Psoas muscle (tissue), 8 donors: ENCODE measurements around the gene ITGB3. TPM values are rescaled to one million over a fixed set of nuclear protein-coding genes. Genes with fewer than 3 reads are reported as not detected.
A peak's percentile ranks its signal among the peaks of the same experiment; 100 is the strongest.

ENCODE experiments used
- ATAC-seq, 4 donors: fragments of 200-7000 bp; cut with Tn5 transposase; one replicate each; pipeline ENCODE4 v1.9.1; 2020; ENCODE audit warnings: moderate library complexity in 3 of 4, mild to moderate bottlenecking in 2 of 4
- DNase-seq, 2 donors: peaks; one replicate each; pipeline ENCODE4 v3.0.0-alpha.2; 2020
- H3K27ac ChIP-seq: fragments of 200-600 bp; one replicate; pipeline ENCODE4 v1.8.0; 2022
- H3K27me3 ChIP-seq, 3 donors: fragments of 200-600 bp in 1 of 3; one replicate each; pipeline versions ENCODE4 v1.6.1 to v1.8.0; 2013 to 2022; ENCODE audit warnings: low read length in 2 of 3, mild to moderate bottlenecking in 2 of 3, moderate library complexity in 1 of 3; ENCODE audit not compliant: insufficient read depth in 3 of 3
- H3K36me3 ChIP-seq, 2 donors: fragments of 200-600 bp in 1 of 2; one replicate each; pipeline versions ENCODE4 v1.6.1 to v1.8.0; 2013 to 2022; ENCODE audit warnings: low read depth in 1 of 2, mild to moderate bottlenecking in 1 of 2, moderate library complexity in 1 of 2; ENCODE audit not compliant: insufficient read depth in 1 of 2
- H3K4me1 ChIP-seq: fragments of 200-600 bp; one replicate; pipeline ENCODE4 v1.8.0; 2022
- H3K4me3 ChIP-seq: fragments of 200-600 bp; one replicate; pipeline ENCODE4 v1.8.0; 2022; ENCODE audit warnings: mild to moderate bottlenecking
- H3K9me3 ChIP-seq: fragments of 200-600 bp; one replicate; pipeline ENCODE4 v1.8.0; 2022
- WGBS, 3 donors: extraction: QIAGEN DNeasy Blood & Tissue Kit; methylation state at CpG; one replicate each; pipeline versions ENCODE4 v1.1.6 to v1.1.7; 2013; 5-methylcytosine and 5-hydroxymethylcytosine counted together
- intact Hi-C, 2 donors: fragments of 100-400 bp; cut with DNase I; formaldehyde crosslinking; loops; one replicate each; pipeline versions ENCODE4 v1.11.0 to v1.14.2; 2022
- polyA plus RNA-seq, 3 donors: library from polyadenylated mRNA; stranded (reverse); fragments of 200-250 nt; gene quantifications; one replicate each; pipeline ENCODE4 v1.2.3, GENCODE V29; 2013
- total RNA-seq, 4 donors: library from RNA; stranded (reverse); fragmentation: NEBNext Ultra II Directional in 2 of 4; extraction: Animal tissue kit (Norgen Biotek cat#: 25700) in 2 of 4; gene quantifications; one replicate each; pipeline versions ENCODE4 v1.2.1 to v1.2.4, GENCODE V29; 2021 to 2023
- TF ChIP-seq, protein P1 (sequence below): fragments of 200-600 bp; IDR thresholded peaks from one replicate; pipeline ENCODE4 v1.8.0; 2022; ENCODE audit warnings: antibody characterized with exemption
- donor health status: healthy with polysubstance abuse.
- donor health status: DM: no; HTN: no; CAD: no; lungs with moderate emphysema.
- donor health status: Bipolar disorder and iron deficiency.
- donor health status: healthy.
- donor health status: DM: yes; HTN: yes; CAD: no.
- donor health status: DM: no; HTN: no; CAD: no.
- donor health status: DM: no; HTN: no; CAD: no.
- donor health status: DM: yes; HTN: yes; CAD: no.

ITGB3 gene
- total and polyA plus RNA-seq, 7 donors, result 0.32 to 5.4 (median 1.5) TPM

DNA sequence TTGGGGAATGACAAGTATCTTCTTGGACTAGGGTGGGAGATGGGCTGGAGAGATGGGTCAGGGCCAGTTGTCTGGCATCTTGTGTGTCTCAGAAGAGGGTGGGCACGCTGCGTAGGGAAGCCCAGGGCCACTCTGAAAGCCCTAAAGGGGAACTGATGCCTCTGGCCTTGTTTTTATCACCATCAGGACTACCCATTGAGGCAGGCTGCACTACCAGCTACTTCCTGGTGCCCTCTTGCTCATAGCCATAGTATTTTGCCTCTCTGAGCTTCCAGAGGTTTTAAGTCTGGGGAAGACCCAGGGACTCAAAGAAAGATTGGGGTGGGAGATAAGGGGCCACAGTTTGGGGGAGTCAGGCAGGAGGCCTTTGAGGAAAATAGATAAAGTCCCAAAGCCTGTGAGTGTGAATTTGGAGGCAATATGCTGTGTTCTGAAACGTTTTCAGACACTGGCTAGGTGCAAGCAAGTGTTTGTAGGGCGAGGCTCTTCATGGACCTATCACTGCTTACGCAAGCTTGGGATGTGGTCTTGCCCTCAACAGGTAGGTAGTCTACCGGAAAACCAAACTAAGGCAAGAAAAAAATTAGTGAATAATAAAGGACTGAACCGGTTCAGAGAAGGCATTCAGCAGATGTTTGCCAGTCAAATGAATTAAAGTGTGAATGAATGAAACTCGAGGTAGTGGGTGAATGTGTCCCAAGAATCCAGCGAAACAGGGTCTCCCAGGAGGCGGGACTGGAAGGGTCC, 688 bp upstream of the ITGB3 start:
- peaks cover 0 to 42% (median 8%) of the 10 kb centered on the region in 3 donors for H3K27me3 ChIP-seq
- peak overlapping the region; percentile 77 for H3K4me3 ChIP-seq
- peaks cover 7% of the 10 kb centered on the region for H3K4me1 ChIP-seq
- no peak overlapping the region for H3K27ac ChIP-seq
- H3K9me3 ChIP-seq, result no peaks in the 10 kb centered on the region
- no peak for DNase-seq
- WGBS, 3 donors, result 68 to 72% (median 71%) methylated on average over 10 of the region's 10 CpGs
- ATAC-seq, result no peak
- TF ChIP-seq, protein P1, sequence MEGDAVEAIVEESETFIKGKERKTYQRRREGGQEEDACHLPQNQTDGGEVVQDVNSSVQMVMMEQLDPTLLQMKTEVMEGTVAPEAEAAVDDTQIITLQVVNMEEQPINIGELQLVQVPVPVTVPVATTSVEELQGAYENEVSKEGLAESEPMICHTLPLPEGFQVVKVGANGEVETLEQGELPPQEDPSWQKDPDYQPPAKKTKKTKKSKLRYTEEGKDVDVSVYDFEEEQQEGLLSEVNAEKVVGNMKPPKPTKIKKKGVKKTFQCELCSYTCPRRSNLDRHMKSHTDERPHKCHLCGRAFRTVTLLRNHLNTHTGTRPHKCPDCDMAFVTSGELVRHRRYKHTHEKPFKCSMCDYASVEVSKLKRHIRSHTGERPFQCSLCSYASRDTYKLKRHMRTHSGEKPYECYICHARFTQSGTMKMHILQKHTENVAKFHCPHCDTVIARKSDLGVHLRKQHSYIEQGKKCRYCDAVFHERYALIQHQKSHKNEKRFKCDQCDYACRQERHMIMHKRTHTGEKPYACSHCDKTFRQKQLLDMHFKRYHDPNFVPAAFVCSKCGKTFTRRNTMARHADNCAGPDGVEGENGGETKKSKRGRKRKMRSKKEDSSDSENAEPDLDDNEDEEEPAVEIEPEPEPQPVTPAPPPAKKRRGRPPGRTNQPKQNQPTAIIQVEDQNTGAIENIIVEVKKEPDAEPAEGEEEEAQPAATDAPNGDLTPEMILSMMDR, result no peak
- H3K36me3 ChIP-seq, result no peaks in the 10 kb centered on the region
- intact Hi-C loops, result no loop called here

DNA sequence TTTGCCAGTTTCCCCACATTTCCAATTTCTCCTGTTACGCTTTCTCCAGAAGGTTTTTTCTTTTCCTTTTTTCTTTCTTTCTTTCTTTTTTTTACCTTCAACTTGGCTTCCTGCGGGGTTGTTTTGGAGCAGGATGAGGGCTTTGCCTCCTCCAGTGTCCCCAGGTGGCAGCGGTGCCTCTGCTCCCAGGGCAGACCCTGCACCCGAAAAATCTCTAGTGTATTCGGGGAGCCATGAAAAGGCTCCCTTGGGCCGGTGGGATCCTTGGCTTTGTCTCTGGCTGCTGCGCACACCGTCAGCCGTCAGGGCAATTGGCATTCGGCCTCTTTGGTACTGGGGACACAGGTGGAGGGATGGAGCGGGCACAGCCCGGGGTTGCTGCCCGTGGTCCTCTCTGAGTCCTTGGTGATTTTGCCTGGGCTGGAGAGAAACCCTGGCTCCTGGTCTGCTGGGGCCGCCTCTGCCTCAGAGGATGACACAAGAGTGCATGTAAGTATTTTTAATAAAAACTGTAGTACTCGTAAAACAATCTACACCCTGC, 846 bp downstream of the ITGB3 start:
- DNase-seq (no peak), ATAC-seq (peak in 1 of 4 donors; percentile 9)
- Histone ChIP-seq H3K27ac (peak overlapping the region; percentile 60), H3K4me3 (peak overlapping the region; percentile 77), H3K4me1 (peaks cover 9% of the 10 kb centered on the region), H3K27me3 (peaks cover 0 to 52% (median 10%) of the 10 kb centered on the region in 3 donors), H3K9me3 (no peaks in the 10 kb centered on the region), H3K36me3 (no peaks in the 10 kb centered on the region)
- 14 to 21% (median 16%) methylated on average over 15 of the region's 15 CpGs for WGBS, 3 donors
- intact Hi-C loops, result no loop called here
- TF ChIP-seq, protein P1, result no peak

DNA sequence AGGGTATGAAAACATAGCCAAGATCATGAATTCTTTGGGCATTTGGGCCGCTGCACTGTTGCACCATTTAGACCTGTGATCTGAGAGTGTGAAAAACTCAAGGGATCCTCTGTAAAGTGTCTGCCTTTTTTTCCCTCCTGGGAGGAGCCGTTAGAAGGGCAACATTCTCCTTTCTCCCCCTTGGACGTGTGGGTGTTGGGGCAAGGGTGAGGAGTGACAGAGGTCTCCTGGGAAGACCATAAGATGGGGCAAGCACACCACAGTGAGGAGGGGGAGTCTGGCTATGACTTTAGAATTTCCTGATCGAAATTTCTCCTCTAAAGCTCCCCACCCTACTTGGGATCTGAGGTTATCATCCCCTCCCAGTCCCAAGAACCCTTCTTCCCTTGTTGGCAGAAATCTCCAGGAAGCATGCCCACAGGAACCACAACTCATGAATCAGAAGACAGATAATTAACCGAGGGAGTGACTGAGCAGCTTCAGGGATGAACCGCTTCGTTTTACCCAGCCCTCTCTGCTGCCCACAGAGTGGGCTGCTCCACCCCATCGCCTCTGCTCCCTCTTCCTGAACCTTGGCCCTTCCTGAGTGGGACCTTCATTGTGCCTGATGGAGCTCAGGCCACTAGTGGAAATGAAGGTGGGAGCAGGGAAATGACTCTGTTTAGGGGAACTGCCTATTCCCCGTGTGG, 4.2 kb downstream of the ITGB3 start:
- 45 to 54% (median 48%) methylated on average over 9 of the region's 9 CpGs for WGBS, 3 donors
- Histone ChIP-seq H3K36me3 (no peaks in the 10 kb centered on the region), H3K27me3 (peaks cover 0 to 57% (median 10%) of the 10 kb centered on the region in 3 donors), H3K4me3 (no peak overlapping the region), H3K9me3 (no peaks in the 10 kb centered on the region), H3K4me1 (peaks cover 9% of the 10 kb centered on the region), H3K27ac (no peak overlapping the region)
- TF ChIP-seq, protein P1, result no peak
- intact Hi-C loops, result no loop called here
- no peak for ATAC-seq
- DNase-seq, result no peak

DNA sequence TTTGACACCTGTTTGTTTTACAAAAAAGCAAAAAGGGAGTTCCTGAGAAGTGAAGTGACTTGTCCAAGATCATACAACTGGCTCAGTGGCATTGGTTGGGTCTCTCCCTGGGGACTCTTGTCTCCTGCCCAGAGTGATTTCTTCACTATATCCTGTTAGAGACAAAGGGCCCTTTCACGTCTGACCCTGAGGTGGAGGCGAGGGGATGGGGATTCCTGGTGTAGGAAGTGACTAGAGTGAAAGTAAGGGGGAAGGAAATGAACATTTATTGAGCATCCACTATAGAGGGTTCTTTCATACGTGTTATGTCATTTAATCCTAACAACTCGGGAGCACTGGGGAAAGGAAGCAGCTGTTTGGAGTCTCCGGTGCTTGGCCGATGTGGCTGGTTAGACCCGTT, 9.0 kb downstream of the ITGB3 start:
- ATAC-seq, result no peak
- DNase-seq, result no peak
- H3K27me3 ChIP-seq, result peaks cover 0 to 19% (median 2%) of the 10 kb centered on the region in 3 donors
- H3K9me3 ChIP-seq, result no peaks in the 10 kb centered on the region
- intact Hi-C loops, result no loop called here
- H3K27ac ChIP-seq, result no peak overlapping the region
- H3K4me1 ChIP-seq, result peaks cover 16% of the 10 kb centered on the region
- no peaks in the 10 kb centered on the region for H3K36me3 ChIP-seq
- 57 to 60% (median 58%) methylated on average over 7 of the region's 7 CpGs for WGBS, 3 donors
- TF ChIP-seq, protein P1, result no peak
- H3K4me3 ChIP-seq, result no peak overlapping the region
